PC-9 (cell line): ENCODE measurements around the gene KCNN3.

ENCODE experiments used
- CTCF ChIP-seq: fragments of 200-600 bp; sonication (generic); conservative IDR thresholded peaks from 2 replicates; pipeline ENCODE4 v1.6.1; 2017; ENCODE audit warnings: mixed run types, antibody characterized with exemption, mild to moderate bottlenecking, moderate library complexity
- EZH2 ChIP-seq: fragments of 200-600 bp; sonication (generic); IDR thresholded peaks from 2 replicates; pipeline ENCODE4 v1.8.0; 2017; ENCODE audit warnings: antibody characterized with exemption, low read depth

GRCh38 chr1:154659823-154660592 is 210.1 kb downstream of the KCNN3 start:
- TF ChIP-seq CTCF, result no peak
- no peak for TF ChIP-seq EZH2
